Dermis microvascular lymphatic vessel endothelial cell (primary cell): ENCODE results near the gene C16orf46. TPM values are rescaled to one million over a fixed set of nuclear protein-coding genes. Genes with fewer than 3 reads are reported as not detected.

Source experiments
- DNase-seq, 2 donors: peaks; one replicate each; pipeline versions ENCODE4 v3.0.0 to v3.0.0-alpha.2; 2010; ENCODE audit warnings: low read depth in 2 of 2
- total RNA-seq: library from RNA; depleted of rRNA; stranded (reverse); fragments of >200 nt; gene quantifications from 2 replicates; pipeline ENCODE4 v1.2.1, GENCODE V29; 2014

Gene C16orf46
- total RNA-seq, 1 donor from 2014 or later = 0.26 TPM

DNA sequence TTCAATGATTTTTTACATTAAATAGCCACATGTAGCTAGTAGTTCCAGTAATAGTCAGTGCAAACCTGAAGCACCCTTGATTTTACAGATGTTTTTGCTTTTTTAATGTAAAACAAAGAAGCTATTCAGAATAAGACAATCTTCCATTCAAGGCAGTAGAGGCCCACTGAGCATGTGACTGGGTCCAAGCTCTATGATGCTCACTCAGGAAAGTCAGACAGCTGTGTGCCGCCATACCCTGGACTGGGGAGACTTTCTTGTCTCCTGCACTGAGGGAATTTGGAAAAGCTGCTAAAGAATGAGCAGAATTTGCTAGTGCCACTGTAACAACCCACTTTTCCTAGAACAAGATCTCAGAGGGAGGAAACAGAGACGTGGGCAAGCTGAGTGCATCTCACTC is 58.5 kb downstream of the C16orf46 start:
- DNase-seq = no peak

DNA sequence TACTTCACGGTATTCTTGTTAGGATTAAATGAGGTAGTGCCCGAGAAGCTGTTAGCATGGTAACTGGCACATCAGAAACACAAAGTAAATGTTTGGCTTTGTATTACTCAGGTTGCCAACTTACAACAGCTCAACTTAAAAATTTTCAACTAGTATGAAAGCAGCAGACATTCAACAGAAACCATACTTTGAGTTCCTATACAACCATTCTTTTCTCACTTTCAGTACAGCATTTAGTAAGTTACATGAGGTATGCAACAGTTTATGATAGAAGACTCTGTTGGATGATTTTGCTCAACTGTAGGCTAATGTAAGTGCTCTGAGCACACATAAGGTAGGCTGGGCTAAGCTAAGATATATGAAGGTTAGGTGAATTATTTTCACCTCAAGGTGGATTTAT is 62.4 kb downstream of the C16orf46 start:
- DNase-seq = no peak

DNA sequence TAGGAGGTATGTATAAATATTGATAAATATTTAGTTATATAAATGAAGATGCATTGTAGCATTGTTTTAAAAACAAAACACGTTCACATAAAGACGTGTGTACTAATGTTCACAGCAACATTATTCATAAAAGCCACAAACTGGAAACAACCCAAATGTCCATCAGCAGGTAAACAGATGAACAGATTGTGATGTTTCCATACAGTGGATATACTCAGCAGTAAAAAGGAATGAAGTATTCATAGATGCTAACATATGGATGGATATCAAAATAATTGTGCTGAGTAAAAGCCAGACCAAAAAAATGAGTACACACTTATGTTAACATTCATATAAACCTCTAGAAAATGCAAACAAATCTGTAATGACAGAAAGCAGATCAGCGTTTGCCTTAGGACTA is 64.1 kb downstream of the C16orf46 start:
- no peak for DNase-seq

Other genes with a start within 250 kb of the C16orf46 start
- 32.7 and 34.5 TPM in 2 replicates for gene CMC2, start 70.4 kb downstream of the C16orf46 start, total RNA-seq
- gene CENPN, start 70.0 kb downstream of the C16orf46 start, total RNA-seq = 33.4 and 45.1 TPM in 2 replicates
- gene ATMIN, start 41.4 kb downstream of the C16orf46 start, total RNA-seq = 22.7 and 34.0 TPM in 2 replicates
- 9.0 and 18.0 TPM in 2 replicates for gene GCSH, start 19.2 kb upstream of the C16orf46 start, total RNA-seq
- under 0.01 TPM in 1 of 2 replicates, not detected in the other for gene BCO1, start 161.5 kb upstream of the C16orf46 start, total RNA-seq
- 5.0 and 5.6 TPM in 2 replicates for gene GAN, start 237.7 kb upstream of the C16orf46 start, total RNA-seq